NCI-H774 (cell line): Measurements from ENCODE around the gene MAGT1.
"Not testable (repeated sequence)": the region's sequence is repeated elsewhere in the genome, so short reads cannot be mapped to it uniquely, and the experiment has no call there.

Experiments used
- DNase-seq: peaks from one replicate; lab custom pipeline; 2025; lab: John Stamatoyannopoulos, UW

MAGT1 gene

GRCh38 chrX:77831544-77831943 is 63.7 kb downstream of the MAGT1 start:
- not testable (repeated sequence) for DNase-seq

- DNase-seq = not testable (repeated sequence)
These were observed 73.2 kb downstream of the MAGT1 start for GRCh38 chrX:77821989-77822388.

- DNase-seq = no peak
These were observed 75.0 kb downstream of the MAGT1 start for GRCh38 chrX:77820091-77820727.

- DNase-seq = no peak
These were observed 81.0 kb downstream of the MAGT1 start for GRCh38 chrX:77814210-77814609.

GRCh38 chrX:77802201-77802600 is 93.0 kb downstream of the MAGT1 start:
- no peak for DNase-seq

GRCh38 chrX:77795124-77795523 is 100.1 kb downstream of the MAGT1 start:
- no peak for DNase-seq

GRCh38 chrX:77793946-77794345 is 101.3 kb downstream of the MAGT1 start:
- DNase-seq = no peak

- DNase-seq = no peak
These were observed 107.2 kb downstream of the MAGT1 start for GRCh38 chrX:77788050-77788449.

- DNase-seq = no peak
These were observed 108.9 kb downstream of the MAGT1 start for GRCh38 chrX:77786365-77786680.

- DNase-seq = peak; percentile 69
These were observed 109.5 kb downstream of the MAGT1 start, which contains the start of gene ATRX for GRCh38 chrX:77785486-77786364. TSS of gene ATRX (minus strand) at chrX:77786216. CDS start at chrX:77786001, 215 bp downstream.

GRCh38 chrX:77779695-77780094 is 115.5 kb downstream of the MAGT1 start:
- no peak for DNase-seq

- no peak for DNase-seq
These were observed 118.6 kb downstream of the MAGT1 start for GRCh38 chrX:77776659-77777058.
